K562 (cell line): ENCODE measurements around the gene TAS1R3. TPM values are rescaled to one million over a fixed set of nuclear protein-coding genes. Genes with fewer than 3 reads are reported as not detected.

ENCODE experiments used
- CBFB ChIP-seq: sonication (generic); formaldehyde crosslinking; IDR thresholded peaks from 2 replicates; pipeline ENCODE4 v1.4.0; 2020; ENCODE audit warnings: mild to moderate bottlenecking, missing genetic modification reagents
- EGR1 ChIP-seq: fragments of 450-650 bp; conservative IDR thresholded peaks from 2 replicates; pipeline ENCODE4 v1.6.1; 2017; ENCODE audit warnings: mild to moderate bottlenecking
- HDAC8 ChIP-seq: fragments of 450-650 bp; IDR thresholded peaks from 2 replicates; pipeline ENCODE4 v1.6.1; 2016; ENCODE audit warnings: mild to moderate bottlenecking, missing genetic modification characterization, moderate library complexity, missing compliant biosample characterization
- ZNF175 ChIP-seq: fragments of 200-800 bp; sonication (Bioruptor generic); IDR thresholded peaks from 2 replicates; pipeline ENCODE4 v1.6.1; 2016; ENCODE audit warnings: low read depth, mild to moderate bottlenecking, missing genetic modification characterization, missing compliant biosample characterization
- polyA plus RNA-seq, 8 experiments: library from polyadenylated mRNA; depleted of rRNA in 4 of 8; stranded (reverse) in 5 of 8; unstranded in 3 of 8; fragments of >200 nt; fragmentation: Nextera tagmentation in 2 of 8; fragmentation: Illumina TruSeq in 1 of 8; extraction: Ambion mirVana in 2 of 8; extraction: Trizol in 1 of 8; gene quantifications; 2 replicates each; pipeline versions ENCODE4 v1.2.1 to v1.2.3, GENCODE V29; 2011 to 2014; ENCODE audit warnings: inconsistent platforms in 1 of 8, missing spikeins in 1 of 8
- total RNA-seq, 7 experiments: library from RNA; depleted of rRNA in 6 of 7; stranded (reverse); fragments of >200 nt in 6 of 7; fragmentation: Illumina TruSeq in 2 of 7; extraction: Trizol in 2 of 7; gene quantifications; 2 replicates each; pipeline versions ENCODE4 v1.2.1 to v1.2.3, GENCODE V29; 2011 to 2021; ENCODE audit warnings: low replicate concordance in 1 of 7
- TF ChIP-seq, protein P1 (sequence below): fragments of 250-450 bp; sonication (Bioruptor Pico); IDR thresholded peaks from 2 replicates; pipeline ENCODE4 v1.4.0; 2020; ENCODE audit warnings: mild to moderate bottlenecking, moderate library complexity
- TF ChIP-seq, protein P2 (sequence below): fragments of 150-350 bp; IDR thresholded peaks from 2 replicates; pipeline ENCODE4 v1.6.1; 2014; ENCODE audit warnings: low read depth, mild to moderate bottlenecking, low read length, borderline replicate concordance
- TF ChIP-seq, protein P3 (sequence below): fragments of 250-450 bp; sonication (Bioruptor Pico); IDR thresholded peaks from 2 replicates; pipeline ENCODE4 v1.4.0; 2020; ENCODE audit warnings: mild to moderate bottlenecking, moderate library complexity, borderline replicate concordance
- TF ChIP-seq, protein P4 (sequence below): fragments of 250-450 bp; sonication (Bioruptor Pico); IDR thresholded peaks from 2 replicates; pipeline ENCODE4 v1.4.0; 2020
- TF ChIP-seq, protein P5 (sequence below): sonication (generic); formaldehyde crosslinking; IDR thresholded peaks from 2 replicates; pipeline ENCODE4 v1.8.1; 2023; ENCODE audit warnings: mild to moderate bottlenecking, missing genetic modification reagents

Gene TAS1R3
- total and polyA plus RNA-seq, 9 of the 15 experiments (the other 6 are each of a cell fraction or from before 2014, with no cell fraction given), result 0.07 to 0.13 TPM; not detected in 7

DNA sequence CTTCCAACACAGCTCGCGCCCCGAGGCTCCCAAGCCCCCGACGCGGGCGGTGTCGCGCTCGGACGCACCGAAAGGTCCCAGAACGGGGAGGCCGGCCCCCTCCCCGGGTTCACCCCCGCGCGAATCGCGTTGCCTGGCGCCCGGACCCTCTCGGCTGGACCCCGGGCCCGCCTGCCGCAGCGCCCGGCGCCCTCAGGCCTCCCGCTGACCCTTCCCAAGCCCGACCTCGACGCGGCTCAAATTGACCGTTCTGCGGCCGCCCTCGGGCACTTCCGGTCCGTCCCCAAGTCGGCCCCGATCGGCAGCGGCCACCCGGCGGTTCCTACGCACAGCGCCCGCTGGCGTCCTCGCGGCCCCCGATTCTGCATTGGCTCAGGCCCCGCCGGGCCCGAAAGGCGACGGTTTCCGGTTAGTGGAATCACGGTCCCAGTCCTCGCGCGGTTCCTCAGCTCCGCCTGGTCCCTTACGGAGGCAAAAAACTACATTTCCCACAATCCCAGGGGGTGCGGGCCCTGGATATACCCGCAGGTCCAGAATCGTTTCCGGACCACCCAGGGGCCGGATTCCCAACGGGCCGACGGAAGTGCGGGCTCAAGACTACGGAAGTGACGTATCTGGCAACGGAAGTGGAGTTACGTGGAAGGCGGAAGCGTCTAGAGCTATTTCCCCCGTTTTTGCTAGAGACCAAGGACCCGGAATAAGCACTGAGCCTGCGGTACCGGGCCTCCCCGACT lies 44.0 kb downstream of the TAS1R3 start, which contains the start of gene AURKAIP1 (continued):
- TF ChIP-seq EGR1, result peak; percentile 98
- peak; percentile 70; the same call in 1 of the 2 replicates for TF ChIP-seq HDAC8 (tag)
- TF ChIP-seq, protein P1, sequence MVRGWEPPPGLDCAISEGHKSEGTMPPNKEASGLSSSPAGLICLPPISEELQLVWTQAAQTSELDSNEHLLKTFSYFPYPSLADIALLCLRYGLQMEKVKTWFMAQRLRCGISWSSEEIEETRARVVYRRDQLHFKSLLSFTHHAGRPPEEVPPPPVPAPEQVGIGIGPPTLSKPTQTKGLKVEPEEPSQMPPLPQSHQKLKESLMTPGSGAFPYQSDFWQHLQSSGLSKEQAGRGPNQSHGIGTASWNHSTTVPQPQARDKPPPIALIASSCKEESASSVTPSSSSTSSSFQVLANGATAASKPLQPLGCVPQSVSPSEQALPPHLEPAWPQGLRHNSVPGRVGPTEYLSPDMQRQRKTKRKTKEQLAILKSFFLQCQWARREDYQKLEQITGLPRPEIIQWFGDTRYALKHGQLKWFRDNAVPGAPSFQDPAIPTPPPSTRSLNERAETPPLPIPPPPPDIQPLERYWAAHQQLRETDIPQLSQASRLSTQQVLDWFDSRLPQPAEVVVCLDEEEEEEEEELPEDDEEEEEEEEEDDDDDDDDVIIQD (CRISPR knock-in tag), result no peak
- TF ChIP-seq, protein P2, sequence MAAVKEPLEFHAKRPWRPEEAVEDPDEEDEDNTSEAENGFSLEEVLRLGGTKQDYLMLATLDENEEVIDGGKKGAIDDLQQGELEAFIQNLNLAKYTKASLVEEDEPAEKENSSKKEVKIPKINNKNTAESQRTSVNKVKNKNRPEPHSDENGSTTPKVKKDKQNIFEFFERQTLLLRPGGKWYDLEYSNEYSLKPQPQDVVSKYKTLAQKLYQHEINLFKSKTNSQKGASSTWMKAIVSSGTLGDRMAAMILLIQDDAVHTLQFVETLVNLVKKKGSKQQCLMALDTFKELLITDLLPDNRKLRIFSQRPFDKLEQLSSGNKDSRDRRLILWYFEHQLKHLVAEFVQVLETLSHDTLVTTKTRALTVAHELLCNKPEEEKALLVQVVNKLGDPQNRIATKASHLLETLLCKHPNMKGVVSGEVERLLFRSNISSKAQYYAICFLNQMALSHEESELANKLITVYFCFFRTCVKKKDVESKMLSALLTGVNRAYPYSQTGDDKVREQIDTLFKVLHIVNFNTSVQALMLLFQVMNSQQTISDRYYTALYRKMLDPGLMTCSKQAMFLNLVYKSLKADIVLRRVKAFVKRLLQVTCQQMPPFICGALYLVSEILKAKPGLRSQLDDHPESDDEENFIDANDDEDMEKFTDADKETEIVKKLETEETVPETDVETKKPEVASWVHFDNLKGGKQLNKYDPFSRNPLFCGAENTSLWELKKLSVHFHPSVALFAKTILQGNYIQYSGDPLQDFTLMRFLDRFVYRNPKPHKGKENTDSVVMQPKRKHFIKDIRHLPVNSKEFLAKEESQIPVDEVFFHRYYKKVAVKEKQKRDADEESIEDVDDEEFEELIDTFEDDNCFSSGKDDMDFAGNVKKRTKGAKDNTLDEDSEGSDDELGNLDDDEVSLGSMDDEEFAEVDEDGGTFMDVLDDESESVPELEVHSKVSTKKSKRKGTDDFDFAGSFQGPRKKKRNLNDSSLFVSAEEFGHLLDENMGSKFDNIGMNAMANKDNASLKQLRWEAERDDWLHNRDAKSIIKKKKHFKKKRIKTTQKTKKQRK, result 0 out of 2 replicates have a peak, but pooled peaks have one; percentile 34
- TF ChIP-seq ZNF175 (CRISPR knock-in tag), result peak; percentile 88; the same call in 1 of the 2 replicates
- TF ChIP-seq, protein P3, sequence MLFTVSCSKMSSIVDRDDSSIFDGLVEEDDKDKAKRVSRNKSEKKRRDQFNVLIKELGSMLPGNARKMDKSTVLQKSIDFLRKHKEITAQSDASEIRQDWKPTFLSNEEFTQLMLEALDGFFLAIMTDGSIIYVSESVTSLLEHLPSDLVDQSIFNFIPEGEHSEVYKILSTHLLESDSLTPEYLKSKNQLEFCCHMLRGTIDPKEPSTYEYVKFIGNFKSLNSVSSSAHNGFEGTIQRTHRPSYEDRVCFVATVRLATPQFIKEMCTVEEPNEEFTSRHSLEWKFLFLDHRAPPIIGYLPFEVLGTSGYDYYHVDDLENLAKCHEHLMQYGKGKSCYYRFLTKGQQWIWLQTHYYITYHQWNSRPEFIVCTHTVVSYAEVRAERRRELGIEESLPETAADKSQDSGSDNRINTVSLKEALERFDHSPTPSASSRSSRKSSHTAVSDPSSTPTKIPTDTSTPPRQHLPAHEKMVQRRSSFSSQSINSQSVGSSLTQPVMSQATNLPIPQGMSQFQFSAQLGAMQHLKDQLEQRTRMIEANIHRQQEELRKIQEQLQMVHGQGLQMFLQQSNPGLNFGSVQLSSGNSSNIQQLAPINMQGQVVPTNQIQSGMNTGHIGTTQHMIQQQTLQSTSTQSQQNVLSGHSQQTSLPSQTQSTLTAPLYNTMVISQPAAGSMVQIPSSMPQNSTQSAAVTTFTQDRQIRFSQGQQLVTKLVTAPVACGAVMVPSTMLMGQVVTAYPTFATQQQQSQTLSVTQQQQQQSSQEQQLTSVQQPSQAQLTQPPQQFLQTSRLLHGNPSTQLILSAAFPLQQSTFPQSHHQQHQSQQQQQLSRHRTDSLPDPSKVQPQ (CRISPR knock-in tag), result no peak
- TF ChIP-seq, protein P4, sequence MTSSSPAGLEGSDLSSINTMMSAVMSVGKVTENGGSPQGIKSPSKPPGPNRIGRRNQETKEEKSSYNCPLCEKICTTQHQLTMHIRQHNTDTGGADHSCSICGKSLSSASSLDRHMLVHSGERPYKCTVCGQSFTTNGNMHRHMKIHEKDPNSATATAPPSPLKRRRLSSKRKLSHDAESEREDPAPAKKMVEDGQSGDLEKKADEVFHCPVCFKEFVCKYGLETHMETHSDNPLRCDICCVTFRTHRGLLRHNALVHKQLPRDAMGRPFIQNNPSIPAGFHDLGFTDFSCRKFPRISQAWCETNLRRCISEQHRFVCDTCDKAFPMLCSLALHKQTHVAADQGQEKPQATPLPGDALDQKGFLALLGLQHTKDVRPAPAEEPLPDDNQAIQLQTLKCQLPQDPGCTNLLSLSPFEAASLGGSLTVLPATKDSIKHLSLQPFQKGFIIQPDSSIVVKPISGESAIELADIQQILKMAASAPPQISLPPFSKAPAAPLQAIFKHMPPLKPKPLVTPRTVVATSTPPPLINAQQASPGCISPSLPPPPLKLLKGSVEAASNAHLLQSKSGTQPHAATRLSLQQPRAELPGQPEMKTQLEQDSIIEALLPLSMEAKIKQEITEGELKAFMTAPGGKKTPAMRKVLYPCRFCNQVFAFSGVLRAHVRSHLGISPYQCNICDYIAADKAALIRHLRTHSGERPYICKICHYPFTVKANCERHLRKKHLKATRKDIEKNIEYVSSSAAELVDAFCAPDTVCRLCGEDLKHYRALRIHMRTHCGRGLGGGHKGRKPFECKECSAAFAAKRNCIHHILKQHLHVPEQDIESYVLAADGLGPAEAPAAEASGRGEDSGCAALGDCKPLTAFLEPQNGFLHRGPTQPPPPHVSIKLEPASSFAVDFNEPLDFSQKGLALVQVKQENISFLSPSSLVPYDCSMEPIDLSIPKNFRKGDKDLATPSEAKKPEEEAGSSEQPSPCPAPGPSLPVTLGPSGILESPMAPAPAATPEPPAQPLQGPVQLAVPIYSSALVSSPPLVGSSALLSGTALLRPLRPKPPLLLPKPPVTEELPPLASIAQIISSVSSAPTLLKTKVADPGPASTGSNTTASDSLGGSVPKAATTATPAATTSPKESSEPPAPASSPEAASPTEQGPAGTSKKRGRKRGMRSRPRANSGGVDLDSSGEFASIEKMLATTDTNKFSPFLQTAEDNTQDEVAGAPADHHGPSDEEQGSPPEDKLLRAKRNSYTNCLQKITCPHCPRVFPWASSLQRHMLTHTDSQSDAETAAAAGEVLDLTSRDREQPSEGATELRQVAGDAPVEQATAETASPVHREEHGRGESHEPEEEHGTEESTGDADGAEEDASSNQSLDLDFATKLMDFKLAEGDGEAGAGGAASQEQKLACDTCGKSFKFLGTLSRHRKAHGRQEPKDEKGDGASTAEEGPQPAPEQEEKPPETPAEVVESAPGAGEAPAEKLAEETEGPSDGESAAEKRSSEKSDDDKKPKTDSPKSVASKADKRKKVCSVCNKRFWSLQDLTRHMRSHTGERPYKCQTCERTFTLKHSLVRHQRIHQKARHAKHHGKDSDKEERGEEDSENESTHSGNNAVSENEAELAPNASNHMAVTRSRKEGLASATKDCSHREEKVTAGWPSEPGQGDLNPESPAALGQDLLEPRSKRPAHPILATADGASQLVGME, result peak; percentile 97
- TF ChIP-seq CBFB (CRISPR knock-in tag), result no peak
- TF ChIP-seq, protein P5, sequence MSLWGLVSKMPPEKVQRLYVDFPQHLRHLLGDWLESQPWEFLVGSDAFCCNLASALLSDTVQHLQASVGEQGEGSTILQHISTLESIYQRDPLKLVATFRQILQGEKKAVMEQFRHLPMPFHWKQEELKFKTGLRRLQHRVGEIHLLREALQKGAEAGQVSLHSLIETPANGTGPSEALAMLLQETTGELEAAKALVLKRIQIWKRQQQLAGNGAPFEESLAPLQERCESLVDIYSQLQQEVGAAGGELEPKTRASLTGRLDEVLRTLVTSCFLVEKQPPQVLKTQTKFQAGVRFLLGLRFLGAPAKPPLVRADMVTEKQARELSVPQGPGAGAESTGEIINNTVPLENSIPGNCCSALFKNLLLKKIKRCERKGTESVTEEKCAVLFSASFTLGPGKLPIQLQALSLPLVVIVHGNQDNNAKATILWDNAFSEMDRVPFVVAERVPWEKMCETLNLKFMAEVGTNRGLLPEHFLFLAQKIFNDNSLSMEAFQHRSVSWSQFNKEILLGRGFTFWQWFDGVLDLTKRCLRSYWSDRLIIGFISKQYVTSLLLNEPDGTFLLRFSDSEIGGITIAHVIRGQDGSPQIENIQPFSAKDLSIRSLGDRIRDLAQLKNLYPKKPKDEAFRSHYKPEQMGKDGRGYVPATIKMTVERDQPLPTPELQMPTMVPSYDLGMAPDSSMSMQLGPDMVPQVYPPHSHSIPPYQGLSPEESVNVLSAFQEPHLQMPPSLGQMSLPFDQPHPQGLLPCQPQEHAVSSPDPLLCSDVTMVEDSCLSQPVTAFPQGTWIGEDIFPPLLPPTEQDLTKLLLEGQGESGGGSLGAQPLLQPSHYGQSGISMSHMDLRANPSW (CRISPR knock-in tag), result peak; percentile 97
